B cell (primary cell): ENCODE measurements around the gene ANKRD44. TPM values are rescaled to one million over a fixed set of nuclear protein-coding genes. Genes with fewer than 3 reads are reported as not detected.

Experiments used
- ATAC-seq: fragments of 200-7000 bp; cut with Tn5 transposase; one replicate; pipeline ENCODE4 v1.10.0; 2021; ENCODE audit warnings: low read depth, mild to moderate bottlenecking, moderate number of reproducible peaks, moderate library complexity
- CTCF ChIA-PET: fragments of 350-600 bp; sonication (Branson Sonifier 250); formaldehyde crosslinking; loops from one replicate; lab custom pipeline; 2021; ENCODE audit warnings: antibody characterized with exemption, inconsistent platforms; lab: Charles Lee
- POLR2A ChIA-PET: fragments of 350-600 bp; sonication (Branson Sonifier 250); formaldehyde crosslinking; loops from one replicate; lab custom pipeline; 2021; ENCODE audit warnings: antibody characterized with exemption; lab: Charles Lee
- DNase-seq: peaks from one replicate; pipeline ENCODE4 v3.0.0; 2013
- H2AFZ ChIP-seq: 2 replicates; pipeline ENCODE4 v1.6.1; 2012; ENCODE audit warnings: mild to moderate bottlenecking, low read depth, low read length; ENCODE audit not compliant: insufficient read depth, poor library complexity, severe bottlenecking
- H3K27ac ChIP-seq, 2 donors: 1 replicate in 1 of 2; 2 replicates in 1 of 2; pipeline ENCODE4 v1.5.1; 2012 to 2013; ENCODE audit warnings: low read length in 2 of 2, mild to moderate bottlenecking in 2 of 2, moderate library complexity in 1 of 2
- H3K27me3 ChIP-seq, 4 experiments: fragments of 200-600 bp in 1 of 4; sonication (generic) in 1 of 4; replicated peaks in 1 of 4; 1 replicate in 2 of 4; 2 replicates in 2 of 4; pipeline versions ENCODE4 v1.6.1 to v1.7.0; 2013 to 2016; ENCODE audit warnings: low read length in 3 of 4, mild to moderate bottlenecking in 2 of 4, mixed read lengths in 1 of 4, moderate library complexity in 1 of 4; ENCODE audit not compliant: insufficient read depth in 4 of 4, control insufficient read depth in 3 of 4; ENCODE audit errors: control extremely low read depth in 1 of 4
- H3K36me3 ChIP-seq, 2 experiments: replicated peaks in 1 of 2; 1 replicate in 1 of 2; 2 replicates in 1 of 2; pipeline versions ENCODE4 v1.6.1 to v1.7.1; 2013; ENCODE audit warnings: low read length in 1 of 2; ENCODE audit not compliant: insufficient read depth in 2 of 2, control insufficient read depth in 1 of 2; ENCODE audit errors: control extremely low read depth in 1 of 2, extremely low read depth in 1 of 2
- H3K4me1 ChIP-seq, 2 donors: fragments of 200-600 bp in 1 of 2; sonication (generic) in 1 of 2; 1 replicate in 1 of 2; 2 replicates in 1 of 2; pipeline versions ENCODE4 v1.5.1 to v1.6.1; 2013 to 2017; ENCODE audit warnings: low read length in 2 of 2; ENCODE audit not compliant: control insufficient read depth in 2 of 2, insufficient read depth in 2 of 2
- H3K4me2 ChIP-seq: replicated peaks from 2 replicates; pipeline ENCODE3; 2012; ENCODE audit warnings: mild to moderate bottlenecking, low read depth, low read length; ENCODE audit not compliant: poor library complexity, severe bottlenecking
- H3K4me3 ChIP-seq, 5 experiments: fragments of 200-600 bp in 1 of 5; sonication (generic) in 1 of 5; 1 replicate in 3 of 5; 2 replicates in 2 of 5; pipeline versions ENCODE4 v1.5.1 to v1.7.0; 2011 to 2016; ENCODE audit warnings: low read length in 4 of 5, mild to moderate bottlenecking in 4 of 5, low read depth in 2 of 5, control low read depth in 1 of 5, moderate library complexity in 1 of 5; ENCODE audit not compliant: insufficient read depth in 1 of 5; ENCODE audit errors: control extremely low read depth in 1 of 5, extremely low read depth in 1 of 5
- H3K79me2 ChIP-seq: fragments of 200-600 bp; sonication (generic); one replicate; pipeline ENCODE4 v1.6.0; 2016; ENCODE audit warnings: low read length; ENCODE audit not compliant: control insufficient read depth, insufficient read depth
- H3K9ac ChIP-seq: fragments of 200-600 bp; sonication (generic); 2 replicates; pipeline ENCODE4 v1.6.1; 2017; ENCODE audit warnings: mild to moderate bottlenecking, low read length, moderate library complexity
- H3K9me3 ChIP-seq, 3 donors: one replicate each; pipeline versions ENCODE4 v1.6.1 to v1.7.1; 2013; ENCODE audit warnings: low read length in 2 of 3; ENCODE audit not compliant: control insufficient read depth in 2 of 3, insufficient read depth in 1 of 3; ENCODE audit errors: control extremely low read depth in 1 of 3
- H4K20me1 ChIP-seq: 2 replicates; pipeline ENCODE4 v1.6.0; 2012; ENCODE audit warnings: mild to moderate bottlenecking, low read length; ENCODE audit not compliant: insufficient read depth, control insufficient read depth, poor library complexity, severe bottlenecking
- H3K27ac Mint-ChIP-seq: one replicate; pipeline ENCODE4 v1.8.0; 2021; ENCODE audit warnings: mixed read lengths
- H3K27me3 Mint-ChIP-seq: one replicate; pipeline ENCODE4 v1.8.0; 2021; ENCODE audit warnings: mixed read lengths
- H3K4me1 Mint-ChIP-seq: one replicate; pipeline ENCODE4 v1.8.0; 2021; ENCODE audit warnings: mixed read lengths
- H3K4me3 Mint-ChIP-seq: one replicate; pipeline ENCODE4 v1.8.0; 2021; ENCODE audit warnings: mixed read lengths
- H3K9me3 Mint-ChIP-seq: one replicate; pipeline ENCODE4 v1.8.0; 2022; ENCODE audit warnings: mixed read lengths; ENCODE audit not compliant: insufficient read depth
- EZH2 ChIP-seq: IDR thresholded peaks from 2 replicates; pipeline ENCODE4 v1.6.1; 2012; ENCODE audit warnings: borderline replicate concordance, low read depth, mild to moderate bottlenecking, moderate library complexity, low read length; ENCODE audit not compliant: insufficient read depth, poor library complexity, severe bottlenecking
- WGBS: methylation state at CpG from one replicate; pipeline ENCODE4 v1.1.5; 2013; ENCODE audit warnings: missing lambda C conversion rate; ENCODE audit not compliant: insufficient coverage; 5-methylcytosine and 5-hydroxymethylcytosine counted together
- intact Hi-C: fragments of 100-400 bp; cut with micrococcal nuclease; formaldehyde crosslinking; loops from one replicate; pipeline ENCODE4 v1.10.0; 2022
- polyA plus RNA-seq: library from polyadenylated mRNA; depleted of rRNA; stranded (reverse); fragments of >200 nt; gene quantifications from 2 replicates; pipeline ENCODE4 v1.2.3, GENCODE V29; 2012
- total RNA-seq, 2 donors: library from RNA; stranded (reverse); fragments of 120-200 nt in 1 of 2; gene quantifications; 1 replicate in 1 of 2; 2 replicates in 1 of 2; pipeline versions ENCODE4 v1.2.3 to v1.2.4, GENCODE V29; 2013 to 2022
- TF ChIP-seq, protein P1 (sequence below): fragments of 200-600 bp; IDR thresholded peaks from one replicate; pipeline ENCODE4 v1.8.0; 2022; ENCODE audit warnings: antibody characterized with exemption, mild to moderate bottlenecking

Gene ANKRD44
- total and polyA plus RNA-seq, 2 donors (not counting 1 experiment from before 2014, with no cell fraction given) = 92.6 to 457 TPM

DNA sequence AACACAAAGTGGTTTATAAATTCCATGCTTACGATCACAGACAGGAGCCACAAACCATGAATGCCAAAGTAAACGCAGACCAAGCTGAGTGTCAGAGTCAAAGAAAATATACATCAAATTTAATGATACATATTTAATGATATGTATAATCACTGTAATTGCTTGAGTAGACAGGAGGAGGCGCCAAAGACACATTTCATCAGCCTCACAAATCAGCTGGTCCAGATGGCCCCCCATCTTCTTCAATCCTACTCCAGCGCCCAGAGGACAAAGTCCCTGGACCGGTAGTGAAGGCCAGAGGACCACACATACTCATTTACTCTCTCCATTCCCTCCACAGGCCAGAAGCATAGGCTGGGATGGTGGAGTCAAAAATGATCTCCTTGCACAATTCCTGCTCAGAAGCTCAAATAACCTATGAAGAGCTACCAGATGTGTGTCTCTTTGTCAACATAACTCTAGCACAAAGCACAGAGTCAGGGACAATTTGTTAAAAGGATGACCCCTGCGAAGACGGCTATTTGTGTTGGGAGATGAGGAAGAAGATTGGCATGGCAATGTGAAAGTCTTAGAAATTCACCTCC is 234.7 kb downstream of the ANKRD44 start:
- Mint-ChIP-seq H3K4me3 (no peak overlapping the region), H3K4me1 (peaks cover 7% of the 10 kb centered on the region), H3K27ac (peak overlapping the region; percentile 28), H3K9me3 (peaks cover 3% of the 10 kb centered on the region), H3K27me3 (no peaks in the 10 kb centered on the region)
- no peak overlapping the region for H2AFZ ChIP-seq
- no peaks in the 10 kb centered on the region for H3K9me3 ChIP-seq
- no peak for TF ChIP-seq EZH2
- TF ChIP-seq, protein P1, sequence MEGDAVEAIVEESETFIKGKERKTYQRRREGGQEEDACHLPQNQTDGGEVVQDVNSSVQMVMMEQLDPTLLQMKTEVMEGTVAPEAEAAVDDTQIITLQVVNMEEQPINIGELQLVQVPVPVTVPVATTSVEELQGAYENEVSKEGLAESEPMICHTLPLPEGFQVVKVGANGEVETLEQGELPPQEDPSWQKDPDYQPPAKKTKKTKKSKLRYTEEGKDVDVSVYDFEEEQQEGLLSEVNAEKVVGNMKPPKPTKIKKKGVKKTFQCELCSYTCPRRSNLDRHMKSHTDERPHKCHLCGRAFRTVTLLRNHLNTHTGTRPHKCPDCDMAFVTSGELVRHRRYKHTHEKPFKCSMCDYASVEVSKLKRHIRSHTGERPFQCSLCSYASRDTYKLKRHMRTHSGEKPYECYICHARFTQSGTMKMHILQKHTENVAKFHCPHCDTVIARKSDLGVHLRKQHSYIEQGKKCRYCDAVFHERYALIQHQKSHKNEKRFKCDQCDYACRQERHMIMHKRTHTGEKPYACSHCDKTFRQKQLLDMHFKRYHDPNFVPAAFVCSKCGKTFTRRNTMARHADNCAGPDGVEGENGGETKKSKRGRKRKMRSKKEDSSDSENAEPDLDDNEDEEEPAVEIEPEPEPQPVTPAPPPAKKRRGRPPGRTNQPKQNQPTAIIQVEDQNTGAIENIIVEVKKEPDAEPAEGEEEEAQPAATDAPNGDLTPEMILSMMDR = peak; percentile 62
- CTCF ChIA-PET = interaction anchor here (1.2 to 2.1 kb wide), 3 partner anchors 11 to 325 kb away, joined by 3 to 6 read pairs (median 4); no protein-coding TSS in a partner anchor
- POLR2A ChIA-PET = interaction anchor here (0.6 kb wide), 1 partner anchor 78 kb away, joined by 6 read pairs; no protein-coding TSS in a partner anchor
- 100% methylated on average over 1 of the region's 7 CpGs for WGBS
- H3K4me2 ChIP-seq = no peak overlapping the region
- no peak overlapping the region for H3K4me3 ChIP-seq
- H3K27me3 ChIP-seq = no peaks in the 10 kb centered on the region
- H3K9ac ChIP-seq = no peak overlapping the region
- ATAC-seq = no peak
- peaks cover 6% of the 10 kb centered on the region for H3K79me2 ChIP-seq
- no peaks in the 10 kb centered on the region for H4K20me1 ChIP-seq
- peaks cover 8 to 83% of the 10 kb centered on the region in 2 experiments for H3K36me3 ChIP-seq
- no peaks in the 10 kb centered on the region for H3K4me1 ChIP-seq
- H3K27ac ChIP-seq = no peak overlapping the region
- DNase-seq = peak; percentile 38
- intact Hi-C loops = no loop called here

DNA sequence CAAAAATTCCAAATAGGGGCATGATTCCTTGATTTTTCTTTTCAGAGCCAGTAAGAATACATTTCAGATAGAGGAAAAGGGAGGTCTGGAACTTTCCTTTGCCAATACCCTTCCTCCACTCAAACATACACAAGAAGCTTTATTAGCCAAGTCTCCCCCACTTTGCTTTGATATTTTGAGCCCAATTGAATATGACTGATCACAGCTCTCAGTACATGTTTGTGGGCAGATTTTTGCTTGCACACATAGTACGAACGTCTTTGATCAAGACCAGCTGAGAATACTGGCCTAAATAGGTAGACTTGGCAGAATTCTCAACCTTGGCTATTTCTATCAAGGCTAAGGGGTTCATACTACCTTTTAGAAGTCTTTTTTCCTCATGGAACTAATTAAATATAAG is 235.3 kb downstream of the ANKRD44 start:
- ATAC-seq (no peak), DNase-seq (no peak)
- no peaks in the 10 kb centered on the region for H4K20me1 ChIP-seq
- POLR2A ChIA-PET = no interaction called here
- H3K79me2 ChIP-seq = peaks cover 6% of the 10 kb centered on the region
- Mint-ChIP-seq H3K4me1 (peaks cover 7% of the 10 kb centered on the region), H3K27me3 (no peaks in the 10 kb centered on the region), H3K9me3 (peaks cover 3% of the 10 kb centered on the region), H3K4me3 (no peak overlapping the region), H3K27ac (no peak overlapping the region)
- H3K27ac ChIP-seq = no peak overlapping the region
- intact Hi-C loops = no loop called here
- no peaks in the 10 kb centered on the region for H3K9me3 ChIP-seq
- H3K27me3 ChIP-seq = no peaks in the 10 kb centered on the region
- CTCF ChIA-PET = interaction anchor here (1.2 to 2.1 kb wide), 3 partner anchors 11 to 324 kb away, joined by 3 to 6 read pairs (median 4); no protein-coding TSS in a partner anchor
- no peak overlapping the region for H2AFZ ChIP-seq
- no peak overlapping the region for H3K4me3 ChIP-seq
- H3K36me3 ChIP-seq = peaks cover 6 to 77% of the 10 kb centered on the region in 2 experiments
- H3K4me1 ChIP-seq = no peaks in the 10 kb centered on the region
- no peak overlapping the region for H3K9ac ChIP-seq
- no peak overlapping the region for H3K4me2 ChIP-seq
- no CpG with 5 or more reads among the region's 2 CpGs for WGBS
- TF ChIP-seq, protein P1 = no peak
- TF ChIP-seq EZH2 = no peak
